Mucosa of descending colon (tissue), 3 donors: ENCODE measurements around the gene HOXA6. TPM values are rescaled to one million over a fixed set of nuclear protein-coding genes. Genes with fewer than 3 reads are reported as not detected.

ENCODE experiments used
- ATAC-seq: fragments of 200-7000 bp; cut with Tn5 transposase; one replicate; pipeline ENCODE4 v1.9.1; 2020; ENCODE audit warnings: mild to moderate bottlenecking, moderate library complexity
- DNase-seq, 3 donors: peaks; one replicate each; pipeline ENCODE4 v3.0.0-alpha.2; 2020
- H3K36me3 ChIP-seq: fragments of 200-600 bp; one replicate; pipeline ENCODE4 v1.8.0; 2021; ENCODE audit warnings: low read depth, mild to moderate bottlenecking
- H3K4me1 ChIP-seq: fragments of 200-600 bp; one replicate; pipeline ENCODE4 v1.8.0; 2021; ENCODE audit warnings: low read depth, mild to moderate bottlenecking
- H3K4me3 ChIP-seq: fragments of 200-600 bp; one replicate; pipeline ENCODE4 v1.8.0; 2021; ENCODE audit warnings: mild to moderate bottlenecking
- H3K9me3 ChIP-seq: fragments of 200-600 bp; one replicate; pipeline ENCODE4 v1.8.0; 2021; ENCODE audit warnings: mild to moderate bottlenecking
- intact Hi-C, 2 donors: fragments of 100-400 bp; cut with DNase I in 1 of 2; cut with micrococcal nuclease in 1 of 2; formaldehyde crosslinking; loops; one replicate each; pipeline versions ENCODE4 v1.11.0 to v1.11.1; 2022; cut with DNase I, micrococcal nuclease
- total RNA-seq, 3 donors: library from RNA; stranded (reverse); fragmentation: NEBNext Ultra II Directional in 2 of 3; extraction: Animal tissue kit (Norgen Biotek cat#: 25700) in 2 of 3; gene quantifications; one replicate each; pipeline versions ENCODE4 v1.2.1 to v1.2.4, GENCODE V29; 2021 to 2023
- TF ChIP-seq, protein P1 (sequence below): fragments of 200-600 bp; IDR thresholded peaks from one replicate; pipeline ENCODE4 v1.8.0; 2022; ENCODE audit warnings: antibody characterized with exemption, mild to moderate bottlenecking
- donor health status: DM: no; HTN: no; CAD: no; lungs with moderate emphysema.
- donor health status: DM: no; HTN: no; CAD: no.
- donor health status: DM: no; HTN: yes; CAD: no.

HOXA6 gene
- total RNA-seq, 3 donors from 2014 or later, result 20.2 to 39.5 (median 20.5) TPM

GRCh38 chr7:27126596-27127327 is 20.8 kb downstream of the HOXA6 start:
- ATAC-seq (no peak), DNase-seq (no peak)
- intact Hi-C loops, result no loop called here
- TF ChIP-seq, protein P1, sequence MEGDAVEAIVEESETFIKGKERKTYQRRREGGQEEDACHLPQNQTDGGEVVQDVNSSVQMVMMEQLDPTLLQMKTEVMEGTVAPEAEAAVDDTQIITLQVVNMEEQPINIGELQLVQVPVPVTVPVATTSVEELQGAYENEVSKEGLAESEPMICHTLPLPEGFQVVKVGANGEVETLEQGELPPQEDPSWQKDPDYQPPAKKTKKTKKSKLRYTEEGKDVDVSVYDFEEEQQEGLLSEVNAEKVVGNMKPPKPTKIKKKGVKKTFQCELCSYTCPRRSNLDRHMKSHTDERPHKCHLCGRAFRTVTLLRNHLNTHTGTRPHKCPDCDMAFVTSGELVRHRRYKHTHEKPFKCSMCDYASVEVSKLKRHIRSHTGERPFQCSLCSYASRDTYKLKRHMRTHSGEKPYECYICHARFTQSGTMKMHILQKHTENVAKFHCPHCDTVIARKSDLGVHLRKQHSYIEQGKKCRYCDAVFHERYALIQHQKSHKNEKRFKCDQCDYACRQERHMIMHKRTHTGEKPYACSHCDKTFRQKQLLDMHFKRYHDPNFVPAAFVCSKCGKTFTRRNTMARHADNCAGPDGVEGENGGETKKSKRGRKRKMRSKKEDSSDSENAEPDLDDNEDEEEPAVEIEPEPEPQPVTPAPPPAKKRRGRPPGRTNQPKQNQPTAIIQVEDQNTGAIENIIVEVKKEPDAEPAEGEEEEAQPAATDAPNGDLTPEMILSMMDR, result no peak
- no peaks in the 10 kb centered on the region for H3K36me3 ChIP-seq
- H3K4me1 ChIP-seq, result peaks cover 55% of the 10 kb centered on the region
- H3K4me3 ChIP-seq, result no peak overlapping the region
- no peaks in the 10 kb centered on the region for H3K9me3 ChIP-seq

- ATAC-seq (no peak), DNase-seq (no peak)
- H3K36me3 ChIP-seq, result no peaks in the 10 kb centered on the region
- H3K4me3 ChIP-seq, result no peak overlapping the region
- peaks cover 54% of the 10 kb centered on the region for H3K4me1 ChIP-seq
- intact Hi-C loops, result no loop called here
- TF ChIP-seq, protein P1, result no peak
- no peaks in the 10 kb centered on the region for H3K9me3 ChIP-seq
These were observed 21.6 kb downstream of the HOXA6 start for GRCh38 chr7:27125986-27126394.

DNA sequence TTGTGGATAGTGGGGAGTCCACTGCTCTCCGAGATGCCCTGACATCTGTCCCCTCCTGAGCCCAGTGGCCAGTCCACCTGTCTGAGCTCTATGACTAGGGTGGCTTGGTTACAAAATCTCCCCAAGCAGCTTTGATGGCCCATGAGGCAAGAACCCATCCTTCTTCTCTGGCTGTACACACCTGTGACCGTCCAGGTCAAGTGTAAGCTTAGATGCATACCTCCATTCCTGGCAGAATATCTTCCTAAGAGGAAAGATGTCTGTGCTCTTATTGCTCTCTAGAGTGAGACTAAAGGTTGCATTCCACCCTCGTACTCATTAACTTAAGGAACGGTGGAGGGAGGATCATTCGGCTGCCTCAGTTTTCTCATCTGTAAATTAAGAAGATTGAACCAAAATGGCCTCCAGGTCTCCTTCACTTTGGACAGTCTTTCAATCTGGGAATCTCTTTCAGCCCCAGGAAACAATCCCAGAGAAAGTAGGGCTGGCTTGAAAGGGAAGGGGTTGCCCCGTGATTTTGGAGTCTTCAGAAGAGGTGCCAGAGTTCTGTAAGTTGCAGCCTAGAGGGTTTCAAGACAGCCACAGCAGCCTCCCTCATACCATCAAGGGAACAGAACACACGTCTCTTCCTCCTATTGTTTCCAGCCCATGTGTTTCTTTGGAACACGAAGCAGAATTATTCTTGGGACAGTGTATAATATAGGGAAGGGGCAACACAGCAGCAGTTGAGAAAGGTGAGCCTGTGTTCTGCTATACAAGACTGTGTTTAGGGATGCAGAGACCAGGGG is 22.5 kb downstream of the HOXA6 start:
- Histone ChIP-seq H3K4me1 (peaks cover 63% of the 10 kb centered on the region), H3K36me3 (no peaks in the 10 kb centered on the region), H3K4me3 (no peak overlapping the region), H3K9me3 (no peaks in the 10 kb centered on the region)
- TF ChIP-seq, protein P1, result no peak
- intact Hi-C loops, result no loop called here
- ATAC-seq (peak; percentile 12), DNase-seq (peak in 1 of 3 donors; percentile 27)

DNA sequence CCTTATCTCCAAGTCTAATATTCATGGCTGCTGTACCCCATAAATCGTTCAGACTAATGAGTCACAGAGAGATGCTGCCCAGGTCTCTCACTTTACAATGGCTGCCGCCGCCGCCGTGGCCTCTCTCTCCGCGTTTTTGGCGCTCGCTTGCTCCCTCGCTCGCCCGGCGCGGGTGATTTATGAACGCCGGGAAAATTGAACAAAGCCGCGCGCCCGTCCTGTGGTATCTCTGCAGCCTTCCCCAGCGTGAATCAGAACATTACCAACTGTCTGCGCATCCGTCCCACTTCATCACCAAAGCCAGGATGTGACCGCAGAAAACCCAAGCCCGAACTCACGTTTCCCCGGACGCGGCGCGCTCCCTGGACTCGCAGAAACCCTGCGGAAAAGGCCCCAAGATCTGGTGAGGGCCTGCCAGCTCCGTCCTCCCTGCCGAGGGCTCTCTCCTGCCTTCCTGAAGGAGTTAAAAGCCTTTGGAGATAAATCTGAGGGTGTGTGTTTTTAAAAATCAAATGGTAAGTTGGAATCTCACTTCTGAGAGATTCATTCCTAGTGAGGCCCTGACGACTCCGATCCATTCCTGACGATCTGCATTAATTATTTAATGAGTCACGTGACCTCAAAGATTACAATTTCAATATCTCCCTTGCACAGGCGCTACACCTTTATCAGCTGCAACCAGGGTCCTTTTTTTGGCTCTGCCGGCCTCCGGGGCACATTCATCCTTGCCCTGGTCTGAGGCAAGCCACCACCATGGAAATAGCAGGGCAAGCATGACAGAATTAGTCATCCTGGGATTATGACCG is 23.3 kb downstream of the HOXA6 start:
- Histone ChIP-seq H3K4me1 (peaks cover 70% of the 10 kb centered on the region), H3K36me3 (no peaks in the 10 kb centered on the region), H3K9me3 (no peaks in the 10 kb centered on the region), H3K4me3 (no peak overlapping the region)
- DNase-seq, result peak; percentile 40 to 63 (median 60)
- intact Hi-C loops, result no loop called here
- TF ChIP-seq, protein P1, result no peak
- ATAC-seq, result no peak

GRCh38 chr7:27123477-27124053 is 24.0 kb downstream of the HOXA6 start:
- Histone ChIP-seq H3K36me3 (no peaks in the 10 kb centered on the region), H3K9me3 (no peaks in the 10 kb centered on the region), H3K4me3 (no peak overlapping the region), H3K4me1 (peaks cover 77% of the 10 kb centered on the region)
- DNase-seq (peak in 1 of 3 donors; percentile 52), ATAC-seq (no peak)
- TF ChIP-seq, protein P1, result no peak
- intact Hi-C loops, result no loop called here
